HCT116 (cell line): ENCODE data around the gene SPATA12. TPM values are rescaled to one million over a fixed set of nuclear protein-coding genes. Genes with fewer than 3 reads are reported as not detected.

ENCODE experiments used
- ATAC-seq: fragments of 200-7000 bp; cut with Tn5 transposase; 2 replicates; pipeline ENCODE4 v1.9.1; 2020; ENCODE audit warnings: mild to moderate bottlenecking, moderate library complexity
- BruUV-seq: library from RNA; stranded (reverse); fragments of 400-500 nt; replicated peaks from 2 replicates; lab custom pipeline; 2021; lab: Mats Ljungman, UMichigan
- CTCF ChIA-PET: fragments of 300-600 bp; sonication (Branson Sonifier 250); formaldehyde crosslinking; loops from one replicate; lab custom pipeline; 2021; ENCODE audit warnings: antibody characterized with exemption; lab: Charles Lee
- POLR2A ChIA-PET: fragments of 300-600, 350-600 bp; sonication (Branson Sonifier 250); formaldehyde crosslinking; loops from one replicate; lab custom pipeline; 2021; ENCODE audit warnings: antibody characterized with exemption; lab: Charles Lee
- RAD21 ChIA-PET, 2 experiments: fragments of 300-600 bp; sonication (Branson Sonifier 250); formaldehyde crosslinking; loops; one replicate each; lab custom pipeline; 2023; ENCODE audit warnings: low total read pairs in 2 of 2; ENCODE audit not compliant: uncharacterized antibody in 2 of 2, unreplicated experiment in 2 of 2, low non-redundant PET in 1 of 2; lab: Charles Lee
- DNase-seq: peaks from one replicate; pipeline ENCODE4 v3.0.0-alpha.2; 2010; ENCODE audit warnings: low read depth, low spot score
- H2AFZ ChIP-seq: fragments of 200-600 bp; shearing (Covaris generic), sonication (generic); 2 replicates; pipeline ENCODE4 v1.6.1; 2017; ENCODE audit warnings: low read depth, mixed run types, mixed read lengths, antibody characterized with exemption, low read length; ENCODE audit not compliant: poor library complexity, severe bottlenecking
- H3K27ac ChIP-seq: 2 replicates; pipeline ENCODE4 v1.5.1; 2012; ENCODE audit warnings: low read depth, low read length
- H3K27me3 ChIP-seq: fragments of 200-600 bp; sonication (generic); 2 replicates; pipeline ENCODE4 v1.6.1; 2016; ENCODE audit warnings: mixed run types, low read length, mixed read lengths; ENCODE audit not compliant: insufficient read depth
- H3K36me3 ChIP-seq, 2 experiments: fragments of 200-500 bp in 1 of 2; fragments of 200-600 bp in 1 of 2; sonication (Bioruptor generic) in 1 of 2; sonication (generic) in 1 of 2; 2 replicates each; pipeline versions ENCODE4 v1.5.1 to v1.6.1; 2014 to 2016; ENCODE audit warnings: low read length in 2 of 2, inconsistent platforms in 1 of 2, mixed read lengths in 1 of 2, mixed run types in 1 of 2; ENCODE audit not compliant: insufficient read depth in 2 of 2, control insufficient read depth in 1 of 2
- H3K4me1 ChIP-seq, 2 experiments: fragments of 200-600 bp in 1 of 2; sonication (generic) in 1 of 2; 2 replicates each; pipeline versions ENCODE4 v1.5.1 to v1.6.1; 2012 to 2017; ENCODE audit warnings: low read length in 2 of 2, inconsistent platforms in 1 of 2, mild to moderate bottlenecking in 1 of 2, mixed read lengths in 1 of 2, mixed run types in 1 of 2, moderate library complexity in 1 of 2; ENCODE audit not compliant: insufficient read depth in 2 of 2, control insufficient read depth in 1 of 2
- H3K4me2 ChIP-seq: fragments of 200-600 bp; sonication (generic); 2 replicates; pipeline ENCODE4 v1.6.1; 2017; ENCODE audit warnings: mixed run types, low read length, mixed read lengths
- H3K4me3 ChIP-seq, 2 experiments: fragments of 200-600 bp in 1 of 2; sonication (generic) in 1 of 2; replicated peaks in 1 of 2; 2 replicates each; pipeline ENCODE4 v1.5.1; 2011 to 2016; ENCODE audit warnings: low read length in 2 of 2, control low read depth in 1 of 2, low read depth in 1 of 2, mild to moderate bottlenecking in 1 of 2, mixed read lengths in 1 of 2, mixed run types in 1 of 2
- H3K79me2 ChIP-seq: fragments of 200-600 bp; sonication (generic); 2 replicates; pipeline ENCODE4 v1.6.1; 2017; ENCODE audit warnings: mild to moderate bottlenecking, mixed run types, low read length, moderate library complexity, mixed read lengths; ENCODE audit not compliant: insufficient read depth
- H3K9ac ChIP-seq: fragments of 200-600 bp; sonication (generic); 2 replicates; pipeline ENCODE4 v1.6.1; 2016; ENCODE audit warnings: low read length, mixed read lengths
- H3K9me2 ChIP-seq: fragments of 200-600 bp; sonication (generic), shearing (Covaris generic); 2 replicates; pipeline ENCODE4 v1.6.1; 2017; ENCODE audit warnings: mixed run types, mild to moderate bottlenecking, moderate library complexity; ENCODE audit not compliant: insufficient read depth
- H3K9me3 ChIP-seq, 2 experiments: fragments of 200-500 bp in 1 of 2; fragments of 200-600 bp in 1 of 2; sonication (Bioruptor generic) in 1 of 2; sonication (generic) in 1 of 2; 2 replicates each; pipeline ENCODE4 v1.6.1; 2014 to 2017; ENCODE audit warnings: low read length in 2 of 2, mixed read lengths in 2 of 2, inconsistent platforms in 1 of 2, low read depth in 1 of 2, mild to moderate bottlenecking in 1 of 2, mixed run types in 1 of 2, moderate library complexity in 1 of 2; ENCODE audit not compliant: control insufficient read depth in 1 of 2, insufficient read depth in 1 of 2
- H4K20me1 ChIP-seq: fragments of 200-600 bp; sonication (generic), shearing (Covaris generic); 2 replicates; pipeline ENCODE4 v1.6.1; 2017; ENCODE audit warnings: mixed run types, mild to moderate bottlenecking, moderate library complexity; ENCODE audit not compliant: insufficient read depth
- CTCF ChIP-seq, 3 experiments: fragments of 200-600 bp in 1 of 3; sonication (generic) in 1 of 3; IDR thresholded peaks in 2 of 3; conservative IDR thresholded peaks in 1 of 3; 2 replicates each; pipeline ENCODE4 v1.5.1; 2012 to 2017; ENCODE audit warnings: low read depth in 2 of 3, low read length in 2 of 3, antibody characterized with exemption in 1 of 3, borderline replicate concordance in 1 of 3, control low read depth in 1 of 3, mild to moderate bottlenecking in 1 of 3, mixed read lengths in 1 of 3, mixed run types in 1 of 3, moderate library complexity in 1 of 3; ENCODE audit not compliant: insufficient read depth in 1 of 3
- EZH2 ChIP-seq: fragments of 200-600 bp; sonication (generic); IDR thresholded peaks from 2 replicates; pipeline ENCODE4 v1.6.1; 2017; ENCODE audit warnings: antibody characterized with exemption, mixed run types
- EZH2phosphoT487 ChIP-seq: fragments of 200-600 bp; IDR thresholded peaks from 2 replicates; pipeline ENCODE4 v1.6.1; 2018; ENCODE audit warnings: antibody characterized with exemption, borderline replicate concordance
- FOSL1 ChIP-seq: IDR thresholded peaks from 2 replicates; pipeline ENCODE4 v1.6.1; 2012; ENCODE audit warnings: low read depth
- POLR2AphosphoS5 ChIP-seq: IDR thresholded peaks from 2 replicates; pipeline ENCODE4 v1.6.1; 2011; ENCODE audit warnings: mild to moderate bottlenecking, low read depth, low read length, moderate library complexity
- RAD21 ChIP-seq: IDR thresholded peaks from 2 replicates; pipeline ENCODE4 v1.6.1; 2012; ENCODE audit warnings: low read depth, mild to moderate bottlenecking
- SIN3A ChIP-seq: IDR thresholded peaks from 2 replicates; pipeline ENCODE4 v1.6.1; 2012; ENCODE audit warnings: low read depth
- SP1 ChIP-seq: IDR thresholded peaks from 2 replicates; pipeline ENCODE4 v1.6.1; 2012; ENCODE audit warnings: low read depth
- TCF7L2 ChIP-seq: IDR thresholded peaks from 2 replicates; pipeline ENCODE4 v1.7.0; 2011; ENCODE audit warnings: borderline replicate concordance, inconsistent platforms; ENCODE audit not compliant: insufficient read depth, insufficient read length; ENCODE audit errors: extremely low read depth
- YY1 ChIP-seq: IDR thresholded peaks from 2 replicates; pipeline ENCODE4 v1.6.1; 2011; ENCODE audit warnings: low read length, low read depth, moderate library complexity, mild to moderate bottlenecking; ENCODE audit not compliant: insufficient replicate concordance; ENCODE audit errors: extremely low read depth
- ZBTB33 ChIP-seq: IDR thresholded peaks from 2 replicates; pipeline ENCODE4 v1.6.1; 2011; ENCODE audit warnings: mild to moderate bottlenecking, low read length, moderate library complexity; ENCODE audit not compliant: insufficient replicate concordance; ENCODE audit errors: extremely low read depth
- ZNF274 ChIP-seq: fragments of 200-500 bp; sonication (Bioruptor generic); IDR thresholded peaks from 2 replicates; pipeline ENCODE4 v1.6.1; 2014; ENCODE audit warnings: mild to moderate bottlenecking, low read depth, low read length, inconsistent platforms
- intact Hi-C: fragments of 100-400 bp; cut with micrococcal nuclease; formaldehyde crosslinking; loops from 2 replicates; pipeline ENCODE4 v1.10.0; 2022
- total RNA-seq: library from RNA; stranded (reverse); gene quantifications from one replicate; pipeline ENCODE4 v1.2.1, GENCODE V29; 2021; ENCODE audit not compliant: unreplicated experiment

The SPATA12 gene
- total RNA-seq, 1 experiment from 2014 or later, result 0.22 TPM

GRCh38 chr3:57015350-57015729 lies 45.1 kb upstream of the SPATA12 start:
- no peak for TF ChIP-seq ZNF274
- no peak for TF ChIP-seq POLR2AphosphoS5
- TF ChIP-seq CTCF (IDR thresholded peaks at IDR 0.05 in 2 of 3, conservative IDR thresholded peaks at IDR 0.05 in 1 of 3; ENCODE audit: borderline replicate concordance in 1 of 3, insufficient read depth in 1 of 3, low read depth in 2 of 3, low read length in 2 of 3), result no peak
- TF ChIP-seq SP1, result no peak
- TF ChIP-seq SIN3A, result no peak
- peaks cover 28 to 32% of the 10 kb centered on the region in 2 experiments for H3K4me1 ChIP-seq
- ChIA-PET RAD21 (no interaction called here), POLR2A (no interaction called here), CTCF (no interaction called here)
- no peak overlapping the region for H3K9ac ChIP-seq
- peak overlapping the region; percentile 24; the same call in 1 of the 2 replicates for H3K27ac ChIP-seq
- H3K4me3 ChIP-seq, result no peak overlapping the region
- no peak for ATAC-seq
- intact Hi-C loops, result no loop called here
- H2AFZ ChIP-seq, result no peak overlapping the region
- no peaks in the 10 kb centered on the region for H3K9me2 ChIP-seq
- DNase-seq, result no peak
- H4K20me1 ChIP-seq, result no peaks in the 10 kb centered on the region
- no peaks in the 10 kb centered on the region for H3K36me3 ChIP-seq
- H3K79me2 ChIP-seq, result no peaks in the 10 kb centered on the region
- H3K4me2 ChIP-seq, result no peak overlapping the region
- no TSS peak for BruUV-seq
- no peaks in the 10 kb centered on the region for H3K9me3 ChIP-seq
- no peaks in the 10 kb centered on the region for H3K27me3 ChIP-seq

GRCh38 chr3:57015912-57016311 lies 44.6 kb upstream of the SPATA12 start:
- Histone ChIP-seq H3K9me3 (no peaks in the 10 kb centered on the region), H3K27ac (no peak overlapping the region), H3K9me2 (no peaks in the 10 kb centered on the region), H3K27me3 (no peaks in the 10 kb centered on the region), H4K20me1 (no peaks in the 10 kb centered on the region), H3K79me2 (no peaks in the 10 kb centered on the region), H3K36me3 (no peaks in the 10 kb centered on the region), H3K4me1 (peaks cover 28 to 32% of the 10 kb centered on the region in 2 experiments), H3K4me2 (no peak overlapping the region), H3K4me3 (no peak overlapping the region), H3K9ac (no peak overlapping the region), H2AFZ (no peak overlapping the region)
- ATAC-seq, result no peak
- ChIA-PET POLR2A (interaction anchor here (0.9 kb wide), 1 partner anchor 8 kb away, joined by 3 read pairs; no protein-coding TSS in a partner anchor), CTCF (no interaction called here), RAD21 (no interaction called here)
- no TSS peak for BruUV-seq
- intact Hi-C loops, result no loop called here
- no peak for DNase-seq
- TF ChIP-seq CTCF (IDR thresholded peaks at IDR 0.05 in 2 of 3, conservative IDR thresholded peaks at IDR 0.05 in 1 of 3; ENCODE audit: borderline replicate concordance in 1 of 3, insufficient read depth in 1 of 3, low read depth in 2 of 3, low read length in 2 of 3), result no peak
- no peak for TF ChIP-seq ZBTB33
- no peak for TF ChIP-seq RAD21
- no peak for TF ChIP-seq YY1
- no peak for TF ChIP-seq POLR2AphosphoS5
- no peak for TF ChIP-seq TCF7L2
- no peak for TF ChIP-seq EZH2
- no peak for TF ChIP-seq FOSL1
- no peak for TF ChIP-seq EZH2phosphoT487
